ENCODE measurements around the gene TECTB.

DNA sequence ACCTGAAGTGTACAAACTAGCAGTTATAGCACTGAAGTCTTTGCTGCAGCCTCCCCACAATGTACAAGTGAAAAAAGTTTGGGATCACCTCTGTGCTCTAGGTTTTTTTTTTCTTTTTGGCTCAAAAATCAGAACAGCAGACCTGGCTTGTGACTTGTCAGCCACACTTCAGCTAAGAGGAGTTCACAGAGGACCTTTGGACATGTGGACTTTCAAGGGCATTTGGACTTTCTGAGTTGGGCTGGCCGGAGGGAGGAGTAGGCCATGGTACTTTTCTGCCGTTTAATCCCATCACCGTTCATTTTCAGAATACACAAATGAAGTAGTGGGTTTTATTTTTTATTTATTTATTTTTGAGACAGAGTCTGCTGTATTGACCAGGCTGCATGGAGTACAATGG, 68.8 kb downstream of the TECTB start:
- TF ChIP-seq, protein P1, sequence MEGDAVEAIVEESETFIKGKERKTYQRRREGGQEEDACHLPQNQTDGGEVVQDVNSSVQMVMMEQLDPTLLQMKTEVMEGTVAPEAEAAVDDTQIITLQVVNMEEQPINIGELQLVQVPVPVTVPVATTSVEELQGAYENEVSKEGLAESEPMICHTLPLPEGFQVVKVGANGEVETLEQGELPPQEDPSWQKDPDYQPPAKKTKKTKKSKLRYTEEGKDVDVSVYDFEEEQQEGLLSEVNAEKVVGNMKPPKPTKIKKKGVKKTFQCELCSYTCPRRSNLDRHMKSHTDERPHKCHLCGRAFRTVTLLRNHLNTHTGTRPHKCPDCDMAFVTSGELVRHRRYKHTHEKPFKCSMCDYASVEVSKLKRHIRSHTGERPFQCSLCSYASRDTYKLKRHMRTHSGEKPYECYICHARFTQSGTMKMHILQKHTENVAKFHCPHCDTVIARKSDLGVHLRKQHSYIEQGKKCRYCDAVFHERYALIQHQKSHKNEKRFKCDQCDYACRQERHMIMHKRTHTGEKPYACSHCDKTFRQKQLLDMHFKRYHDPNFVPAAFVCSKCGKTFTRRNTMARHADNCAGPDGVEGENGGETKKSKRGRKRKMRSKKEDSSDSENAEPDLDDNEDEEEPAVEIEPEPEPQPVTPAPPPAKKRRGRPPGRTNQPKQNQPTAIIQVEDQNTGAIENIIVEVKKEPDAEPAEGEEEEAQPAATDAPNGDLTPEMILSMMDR (IDR thresholded peaks at IDR 0.05) = no peak
- no peak for TF ChIP-seq POLR2A (IDR thresholded peaks at IDR 0.05)

All from right lobe of liver (tissue), 4 donors.